Fibroblast of skin of back (primary cell): ENCODE measurements around the gene RNF222. TPM values are rescaled to one million over a fixed set of nuclear protein-coding genes. Genes with fewer than 3 reads are reported as not detected.

Experiments
- DNase-seq: peaks from one replicate; pipeline ENCODE4 v3.0.0-alpha.2; 2013
- polyA plus RNA-seq, 2 experiments: library from polyadenylated mRNA; unstranded; fragments of 120-200 nt; gene quantifications; one replicate each; pipeline ENCODE4 v1.2.1, GENCODE V29; 2013; ENCODE audit not compliant: insufficient read length in 2 of 2

Gene RNF222
- polyA plus RNA-seq (2013, experiment 1 of 2; ENCODE audit: insufficient read length), result not detected
- not detected for polyA plus RNA-seq (2013, experiment 2 of 2; ENCODE audit: insufficient read length)

GRCh38 chr17:8397636-8398035 is at the start of gene RNF222:
RNF222 (minus strand) TSS chr17:8397827; CDS start chr17:8393461, 4,366 bp downstream.
- no peak for DNase-seq

DNA sequence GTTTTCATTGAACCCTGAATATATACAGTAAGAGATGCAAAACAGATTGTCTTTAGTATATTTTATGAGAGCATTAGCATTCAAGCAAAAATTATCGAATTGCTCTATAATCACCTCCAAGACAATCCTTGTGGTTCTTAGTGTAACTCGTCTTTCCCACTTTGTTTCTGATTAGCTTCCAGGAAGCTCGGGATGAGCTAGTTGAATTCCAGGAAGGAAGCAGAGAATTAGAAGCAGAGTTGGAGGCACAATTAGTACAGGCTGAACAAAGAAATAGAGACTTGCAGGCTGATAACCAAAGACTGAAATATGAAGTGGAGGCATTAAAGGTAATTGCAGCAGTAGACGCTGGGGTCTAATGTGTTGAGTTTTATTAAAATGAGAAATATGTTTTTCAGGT is 47.9 kb upstream of the RNF222 start:
- DNase-seq, result no peak

DNA sequence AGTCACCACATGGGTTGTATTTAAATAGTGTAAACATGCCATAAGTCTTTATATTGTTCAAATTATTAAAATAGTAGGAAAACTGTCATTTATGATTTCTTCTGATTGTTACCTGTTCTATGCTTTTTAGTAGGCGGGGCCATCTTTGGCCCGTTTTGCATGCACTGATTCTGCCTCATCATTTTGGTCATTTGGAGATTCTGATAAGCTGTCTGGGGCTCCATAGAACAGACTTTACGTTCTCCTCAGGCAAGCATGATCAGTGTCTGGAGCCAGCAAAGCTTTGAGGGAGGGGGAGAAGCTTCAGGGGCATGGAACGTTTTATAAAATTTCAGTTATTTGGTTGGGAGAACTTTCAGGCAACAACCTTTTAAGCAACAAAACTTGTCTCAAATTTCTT is 46.9 kb upstream of the RNF222 start:
- DNase-seq, result no peak

GRCh38 chr17:8443756-8444155 is 46.1 kb upstream of the RNF222 start:
- DNase-seq, result no peak

DNA sequence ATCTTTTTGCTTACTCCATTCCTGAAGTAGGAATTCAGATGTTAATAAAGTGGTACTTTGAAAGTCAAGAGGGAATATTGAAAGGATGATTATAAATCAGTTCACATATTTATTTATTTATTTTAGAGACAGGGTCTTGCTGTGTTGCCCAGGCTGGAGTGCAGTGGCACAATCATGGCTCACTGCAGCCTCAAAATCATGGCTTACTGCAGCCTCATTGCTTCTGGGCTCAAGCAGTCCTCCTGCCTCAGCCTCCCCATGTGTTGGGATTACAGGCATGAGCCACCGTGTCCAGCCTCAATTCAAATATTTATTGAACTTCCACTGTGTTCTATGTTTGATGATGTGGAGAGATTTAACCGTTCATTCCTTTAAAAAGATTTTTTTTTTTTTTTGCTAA is 44.7 kb upstream of the RNF222 start:
- no peak for DNase-seq

DNA sequence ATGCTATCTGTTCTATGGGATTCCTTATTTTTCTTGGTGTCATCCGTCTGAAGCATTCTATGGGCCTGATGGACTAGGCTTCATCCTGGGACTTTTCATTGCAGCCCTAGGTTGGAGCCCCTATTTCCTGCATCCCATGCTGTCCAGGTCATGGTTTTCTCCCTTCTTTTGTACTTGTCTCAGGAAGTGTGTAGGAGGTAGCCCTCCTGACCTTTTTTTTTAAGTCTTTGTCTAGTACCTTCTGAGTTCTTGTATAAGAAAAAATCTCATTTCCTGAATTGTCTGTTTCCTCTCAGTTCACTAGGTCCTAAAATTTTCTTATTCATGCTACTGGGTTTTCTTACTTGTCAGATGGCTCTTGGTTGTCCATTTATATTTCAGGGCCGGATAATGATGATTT is 44.1 kb upstream of the RNF222 start:
- no peak for DNase-seq

GRCh38 chr17:8439681-8440080 is 42.1 kb upstream of the RNF222 start:
- no peak for DNase-seq

DNA sequence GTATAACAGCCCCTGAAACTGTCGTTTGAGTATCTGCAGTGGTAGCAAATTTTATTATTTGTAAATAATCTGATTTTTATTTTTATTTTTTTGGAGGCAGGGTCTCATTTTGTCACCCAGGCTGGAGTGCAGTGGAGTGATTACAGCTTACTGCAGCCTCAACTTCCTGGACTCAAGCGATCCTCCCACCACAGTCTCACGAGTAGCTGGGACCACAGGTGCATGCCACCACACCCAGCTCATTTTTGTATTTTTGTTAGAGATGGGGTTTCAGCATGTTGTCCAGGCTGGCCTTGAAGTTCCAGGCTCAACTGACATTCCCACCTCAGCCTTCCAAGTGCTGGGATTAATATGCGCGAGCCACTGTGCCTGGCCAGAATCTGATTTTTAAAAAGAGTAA is 40.8 kb upstream of the RNF222 start:
- DNase-seq, result no peak

DNA sequence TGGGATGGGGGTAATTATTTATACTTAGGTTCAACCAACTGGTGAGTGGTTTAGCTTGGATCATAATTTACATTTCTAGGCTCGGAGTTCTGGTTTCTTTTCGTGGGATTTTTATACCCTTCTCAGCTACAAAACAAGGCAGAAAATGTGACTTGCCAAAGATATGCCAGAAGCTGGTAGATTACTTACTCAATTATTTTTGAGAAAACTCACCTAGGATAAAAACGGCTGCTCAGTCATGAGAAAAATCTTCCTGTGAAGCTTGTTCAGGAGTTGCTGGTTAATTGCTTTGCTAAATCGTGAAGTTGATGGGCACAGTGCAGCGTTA is 39.2 kb upstream of the RNF222 start:
- DNase-seq, result no peak

DNA sequence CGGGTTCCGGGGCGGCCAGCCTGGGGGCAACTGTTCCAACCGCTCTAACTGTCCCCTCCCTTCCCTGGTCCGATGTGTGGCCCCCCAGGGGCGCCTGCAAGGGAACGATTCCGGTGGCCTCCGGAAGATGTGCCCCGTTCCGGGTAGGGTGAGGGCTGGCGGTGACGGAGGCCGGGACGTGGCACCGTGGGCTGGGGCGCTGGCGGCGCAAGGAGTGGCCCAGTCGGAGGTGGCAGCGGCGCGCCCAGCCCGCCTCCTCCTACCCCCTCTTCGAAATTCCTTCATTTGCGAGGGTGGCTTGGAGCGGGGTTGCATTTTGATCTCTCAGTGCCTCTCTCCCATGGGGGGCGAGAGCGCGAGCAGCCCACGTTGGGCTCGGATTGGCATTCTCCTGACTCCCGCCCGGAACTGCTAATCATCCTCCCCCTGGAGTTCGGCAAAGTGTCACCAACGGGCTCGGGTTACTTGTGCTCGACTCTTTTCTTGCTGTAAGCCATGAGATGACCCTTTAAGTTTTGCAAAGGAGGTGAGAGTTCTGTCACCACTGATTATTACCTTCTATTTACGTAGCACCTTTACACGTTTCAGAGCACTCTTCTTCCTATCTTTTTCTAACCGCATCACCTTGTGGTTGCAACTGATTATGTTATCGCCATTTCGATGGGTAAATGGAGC is 38.7 kb upstream of the RNF222 start:
- peak; percentile 71 for DNase-seq

GRCh38 chr17:8435245-8436168 is 37.9 kb upstream of the RNF222 start, which contains the start of gene NDEL1:
NDEL1 (plus strand) TSS chr17:8435884; CDS start chr17:8444272, 8,388 bp downstream.
- peak; percentile 98 for DNase-seq

DNA sequence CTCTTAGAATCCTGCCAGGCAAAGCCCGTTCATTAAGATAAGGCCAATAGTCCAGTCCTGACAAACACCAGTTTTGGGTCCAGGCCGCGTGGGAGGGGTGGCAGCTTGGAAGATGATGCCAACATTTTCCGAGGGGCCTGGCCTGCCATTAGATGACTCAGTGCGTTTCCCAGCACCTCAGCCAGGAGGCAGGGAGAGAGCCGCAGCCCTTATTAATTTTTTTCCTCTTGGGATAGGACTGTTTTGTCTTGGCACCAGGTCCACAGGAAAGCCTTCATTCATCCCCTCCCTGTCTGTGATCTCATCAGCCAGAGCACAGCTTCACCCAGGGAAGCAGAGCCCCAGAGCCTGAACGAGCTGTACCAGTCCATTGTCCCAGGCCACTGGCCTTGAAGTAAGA is 33.3 kb upstream of the RNF222 start:
- DNase-seq, result no peak

- no peak for DNase-seq
These were observed 29.2 kb upstream of the RNF222 start for GRCh38 chr17:8426802-8427201.

GRCh38 chr17:8426094-8426720 is 28.6 kb upstream of the RNF222 start:
- DNase-seq, result no peak

DNA sequence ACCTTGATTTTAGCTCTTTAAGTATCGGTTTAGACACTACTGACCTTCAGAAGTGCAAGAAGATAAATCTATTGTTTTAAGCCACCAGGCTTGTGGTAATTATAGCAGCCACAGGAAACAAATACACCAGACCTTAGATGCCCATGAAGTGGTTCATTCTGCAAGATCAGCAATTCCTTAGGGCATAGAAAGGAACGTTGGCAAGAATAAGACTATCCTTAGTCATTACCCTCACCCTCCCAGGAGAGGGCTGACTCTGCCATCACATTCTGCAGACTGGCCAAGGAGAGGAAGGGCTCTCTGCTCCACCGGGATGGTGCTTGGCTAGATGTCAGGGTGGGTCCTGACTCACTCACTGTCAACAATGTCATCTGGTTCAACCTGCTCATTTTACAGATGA is 23.9 kb upstream of the RNF222 start:
- DNase-seq, result peak; percentile 13

DNA sequence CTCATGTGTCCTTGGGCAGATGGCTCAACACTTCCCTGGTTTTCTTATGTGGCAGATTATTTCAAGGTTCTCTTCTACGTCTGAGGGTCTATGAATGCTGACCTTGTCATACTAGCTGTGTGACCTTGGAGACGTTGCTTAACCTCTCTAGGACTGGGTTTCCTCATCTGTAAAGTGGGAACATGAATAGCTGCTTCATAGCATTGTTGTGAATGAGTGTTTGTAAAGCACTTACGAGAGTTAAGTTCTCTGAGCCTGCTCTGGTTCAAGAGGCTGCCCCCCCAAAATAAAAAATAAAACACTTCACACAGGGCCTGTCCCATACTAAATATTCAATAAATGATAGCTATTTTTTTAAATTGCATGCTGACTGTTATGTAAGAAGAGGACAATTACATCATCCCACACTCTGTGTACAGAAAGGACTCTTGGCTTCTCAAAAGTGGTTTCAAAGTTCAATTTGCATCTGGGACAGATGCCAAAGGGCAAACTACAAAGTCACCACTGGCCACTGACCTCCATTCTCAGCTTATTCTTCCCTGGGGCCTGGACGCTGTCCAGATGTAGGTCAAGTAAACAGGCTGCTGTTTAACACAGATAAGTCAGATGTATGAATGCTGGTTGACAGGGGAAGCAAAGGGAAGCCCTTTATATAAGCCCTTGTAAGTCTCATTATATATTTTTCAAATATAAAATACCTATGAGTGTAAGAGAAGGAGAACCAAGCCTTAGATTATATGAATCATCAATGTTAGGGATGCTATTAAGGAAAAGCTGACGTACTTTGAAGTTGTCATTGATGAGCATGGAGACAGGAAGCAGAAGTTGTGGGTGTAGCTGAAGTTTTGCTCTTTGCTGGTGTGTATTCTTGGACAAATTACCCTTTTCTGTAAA is 22.7 kb upstream of the RNF222 start:
- DNase-seq, result no peak

DNA sequence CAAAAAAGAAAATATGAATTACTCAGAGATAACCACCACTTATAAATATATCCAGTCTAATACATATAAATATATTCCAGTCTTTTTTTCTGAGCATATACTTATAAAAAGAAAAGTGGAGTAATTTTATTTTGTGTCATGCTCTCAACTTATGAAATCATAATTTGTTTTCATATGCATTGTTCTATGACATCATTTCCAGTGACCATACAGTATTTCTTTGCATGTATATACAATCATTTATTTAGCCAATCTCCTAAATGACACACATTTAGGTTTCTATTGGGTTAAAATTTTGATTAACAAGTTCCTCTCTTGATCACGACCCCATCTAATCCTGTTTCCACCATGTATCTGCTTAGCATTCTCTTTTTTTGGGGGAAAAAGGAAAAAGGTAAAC is 21.7 kb upstream of the RNF222 start:
- no peak for DNase-seq

DNA sequence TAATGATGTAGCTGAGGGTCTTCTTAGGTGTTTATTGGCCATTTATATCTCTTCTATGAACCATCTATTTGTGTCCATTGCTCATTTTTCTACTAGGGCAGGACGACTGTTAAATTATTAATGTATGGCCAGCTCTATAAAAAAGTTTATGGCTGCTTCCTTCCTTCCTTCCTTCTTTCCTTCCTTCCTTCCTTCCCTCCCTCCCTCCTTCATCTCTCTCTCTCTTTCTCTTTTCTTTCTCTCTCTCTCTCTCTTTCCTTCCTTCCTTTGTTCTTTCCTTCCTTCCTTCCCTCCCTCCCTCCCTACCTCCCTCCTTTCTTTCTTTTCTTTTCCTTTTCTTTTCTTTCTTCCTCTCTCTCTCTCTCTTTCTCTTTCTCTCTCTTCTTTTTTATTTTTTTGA is 20.8 kb upstream of the RNF222 start:
- DNase-seq, result no peak

GRCh38 chr17:8417806-8418205 is 20.2 kb upstream of the RNF222 start:
- DNase-seq, result no peak

GRCh38 chr17:8413938-8414337 is 16.3 kb upstream of the RNF222 start:
- DNase-seq, result no peak

DNA sequence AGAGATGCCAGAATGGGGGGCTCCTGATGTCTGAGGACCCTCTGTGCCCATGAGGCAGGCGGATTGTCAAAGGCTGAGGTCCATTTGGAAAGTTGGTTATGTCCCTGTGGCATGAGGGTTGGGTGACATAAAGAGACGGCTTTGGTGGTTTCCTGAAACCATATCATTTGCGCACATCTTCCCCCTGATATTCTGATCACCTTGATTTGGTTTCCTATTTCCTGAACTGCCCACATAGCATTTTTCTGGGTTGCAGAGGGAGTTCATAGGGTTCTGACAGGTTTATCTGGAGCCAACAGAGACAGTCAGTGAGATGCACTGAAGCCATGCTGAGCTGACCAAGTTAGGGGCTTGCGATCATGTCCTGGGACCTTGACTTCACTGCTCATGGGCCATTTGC is 15.7 kb upstream of the RNF222 start:
- DNase-seq, result no peak

DNA sequence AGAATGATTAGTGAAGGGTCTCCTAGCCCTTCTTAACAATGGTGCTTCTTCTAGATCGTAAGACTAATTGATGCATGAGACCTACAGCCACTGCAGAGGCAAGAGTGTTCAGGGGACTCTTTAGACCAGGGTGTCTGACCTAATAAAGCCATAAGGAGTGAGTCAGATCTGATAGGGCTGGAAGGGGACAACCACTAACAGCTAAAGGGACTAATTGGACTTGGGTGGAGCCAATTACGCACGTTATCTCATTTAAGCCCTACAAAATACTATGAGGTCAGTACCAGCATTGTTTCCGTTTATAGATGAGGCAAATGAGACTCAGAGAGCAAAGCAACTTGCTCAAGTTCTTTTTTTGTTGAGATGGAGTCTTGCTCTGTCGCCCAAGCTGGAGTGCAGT is 14.5 kb upstream of the RNF222 start:
- no peak for DNase-seq
